BJ (cell line): ENCODE results near the gene FOXC2. TPM values are rescaled to one million over a fixed set of nuclear protein-coding genes. Genes with fewer than 3 reads are reported as not detected.

Experiments
- CTCF ChIA-PET: fragments of 350-600 bp; formaldehyde crosslinking; extraction: SDS; loops from one replicate; lab custom pipeline; 2021; ENCODE audit warnings: antibody characterized with exemption, inconsistent platforms; lab: Yijun Ruan, JAX
- POLR2A ChIA-PET: fragments of 300-600 bp; sonication (Branson Sonifier 250); formaldehyde crosslinking; extraction: SDS; loops from one replicate; lab custom pipeline; 2021; ENCODE audit warnings: antibody characterized with exemption; lab: Charles Lee
- DNase-seq: peaks from one replicate; pipeline ENCODE4 v3.0.0-alpha.2; 2011; ENCODE audit warnings: low read depth
- H3K27me3 ChIP-seq: 2 replicates; pipeline ENCODE4 v1.6.0; 2011; ENCODE audit warnings: low read length; ENCODE audit not compliant: control insufficient read depth, insufficient read depth
- H3K36me3 ChIP-seq: 2 replicates; pipeline ENCODE4 v1.5.1; 2011; ENCODE audit warnings: low read length; ENCODE audit not compliant: control insufficient read depth, insufficient read depth
- H3K4me3 ChIP-seq: 2 replicates; pipeline ENCODE4 v1.5.1; 2011; ENCODE audit warnings: low read depth, mild to moderate bottlenecking, control low read depth, low read length
- CTCF ChIP-seq: IDR thresholded peaks from 2 replicates; pipeline ENCODE4 v1.5.1; 2011; ENCODE audit warnings: low read depth, mild to moderate bottlenecking, control low read depth, inconsistent platforms, low read length, moderate library complexity; ENCODE audit not compliant: insufficient read depth
- polyA plus RNA-seq: library from polyadenylated mRNA; depleted of rRNA; stranded (reverse); fragments of >200 nt; gene quantifications from 2 replicates; pipeline ENCODE4 v1.2.3, GENCODE V29; 2011

Gene FOXC2
- polyA plus RNA-seq, 1 experiment = 0.63 TPM

DNA sequence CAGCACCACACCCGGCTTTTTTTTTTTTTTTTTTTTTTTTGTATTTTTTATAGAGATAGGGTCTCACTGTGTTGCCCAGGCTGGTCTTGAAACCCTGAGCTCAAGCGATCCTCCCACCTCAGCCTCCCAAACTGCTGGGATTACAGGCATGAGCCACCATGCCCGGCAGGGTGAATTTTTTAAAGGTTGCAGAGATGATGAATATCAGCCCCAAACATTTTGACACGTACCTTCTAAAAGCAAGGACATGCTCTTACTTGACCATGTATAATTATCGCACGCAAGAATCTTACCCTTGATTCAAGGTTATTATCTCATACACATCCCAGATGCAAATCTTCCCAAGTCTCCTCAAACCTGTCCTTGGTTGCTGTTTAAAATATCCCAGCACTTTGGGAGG, 4.3 kb upstream of the FOXC2 start:
- no peak overlapping the region for H3K4me3 ChIP-seq
- ChIA-PET POLR2A (no interaction called here), CTCF (interaction anchor here (0.6 to 4.6 kb wide), 9 partner anchors 120 to 735 kb away, joined by 3 to 117 read pairs (median 4); no protein-coding TSS in a partner anchor)
- DNase-seq = no peak
- no peak for TF ChIP-seq CTCF
- no peaks in the 10 kb centered on the region for H3K36me3 ChIP-seq
- peaks cover 4% of the 10 kb centered on the region for H3K27me3 ChIP-seq

- Histone ChIP-seq H3K36me3 (no peaks in the 10 kb centered on the region), H3K27me3 (peaks cover 4% of the 10 kb centered on the region), H3K4me3 (peak overlapping the region; percentile 26)
- peak; percentile 100 for TF ChIP-seq CTCF
- DNase-seq = no peak
- POLR2A ChIA-PET = no interaction called here
- CTCF ChIA-PET = interaction anchor here (0.6 to 4.6 kb wide), 43 partner anchors 9 to 827 kb away, joined by 3 to 117 read pairs (median 4); partner anchors contain the start of genes C16orf95 and MTHFSD
Observed at GRCh38 chr16:86563469-86564345, 2.9 kb upstream of the FOXC2 start.

DNA sequence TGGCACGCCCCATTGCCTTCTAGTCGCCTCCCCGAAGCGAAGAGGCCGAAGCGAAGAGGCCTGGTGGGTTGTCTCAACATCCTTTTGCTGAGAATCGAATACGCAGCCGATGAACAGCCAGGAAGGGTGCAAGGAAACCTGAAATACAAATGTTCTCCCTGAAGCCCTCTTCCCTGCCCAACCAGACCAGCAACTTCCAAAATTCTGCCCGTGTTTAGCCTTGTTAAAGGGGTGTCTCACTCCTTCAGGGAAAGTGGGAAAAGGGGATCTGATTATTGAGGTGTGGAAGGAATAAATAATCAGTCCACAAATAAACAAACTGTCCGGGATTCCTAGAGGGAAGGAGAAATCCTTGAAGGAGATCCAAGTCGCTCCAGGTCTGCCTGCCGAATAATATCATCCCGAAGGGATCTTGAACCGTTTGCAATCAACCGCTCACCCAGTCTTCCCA, 1.4 kb upstream of the FOXC2 start:
- TF ChIP-seq CTCF = no peak
- no peak for DNase-seq
- ChIA-PET CTCF (interaction anchor here (0.6 to 4.6 kb wide), 13 partner anchors 10 to 716 kb away, joined by 3 to 117 read pairs (median 6); no protein-coding TSS in a partner anchor), POLR2A (no interaction called here)
- Histone ChIP-seq H3K36me3 (no peaks in the 10 kb centered on the region), H3K27me3 (peaks cover 4% of the 10 kb centered on the region), H3K4me3 (no peak overlapping the region)

DNA sequence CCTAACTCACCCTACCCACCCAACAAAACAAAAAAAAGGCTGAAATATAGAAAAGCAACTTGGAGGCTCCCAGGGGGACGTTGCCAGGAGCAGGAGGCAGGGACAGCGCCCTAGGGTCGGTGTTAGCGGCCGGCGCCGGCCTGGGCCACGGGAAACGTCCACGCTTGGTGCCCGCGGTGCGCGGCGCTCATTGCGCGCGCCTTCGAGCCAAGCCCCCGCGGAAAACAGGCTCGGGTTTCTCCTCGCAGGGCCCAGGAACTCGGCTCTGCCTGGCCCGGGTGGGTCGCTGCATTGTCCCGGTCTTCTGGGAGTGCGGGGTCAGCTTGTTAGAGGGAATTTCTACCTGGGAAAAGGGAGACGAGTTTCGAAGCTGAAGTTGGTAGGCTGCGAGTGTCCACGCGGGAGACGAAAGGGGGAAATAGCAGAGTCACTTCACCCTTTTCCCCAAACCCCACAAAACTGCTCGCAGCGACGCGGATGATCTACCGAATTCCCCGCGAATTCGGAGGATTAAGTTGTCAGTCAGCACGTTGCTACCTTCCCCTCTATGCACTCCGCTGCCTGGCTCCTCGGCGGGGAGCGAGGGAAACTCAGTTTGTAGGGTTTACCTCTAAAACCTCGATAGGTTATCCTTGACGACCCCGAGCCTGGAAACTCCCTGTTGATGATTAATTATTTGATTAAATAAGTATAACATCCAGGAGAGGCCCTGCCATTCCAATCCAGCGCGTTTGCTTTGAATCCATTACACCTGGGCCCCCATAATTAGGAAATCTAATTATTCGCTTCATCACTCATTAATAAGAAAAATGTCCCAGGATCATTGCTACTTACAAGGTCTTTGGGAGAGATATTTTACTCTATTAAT, 751 bp upstream of the FOXC2 start:
- TF ChIP-seq CTCF = no peak
- no peaks in the 10 kb centered on the region for H3K36me3 ChIP-seq
- DNase-seq = no peak
- H3K27me3 ChIP-seq = peaks cover 4% of the 10 kb centered on the region
- H3K4me3 ChIP-seq = peak overlapping the region; percentile 9; the same call in 1 of the 2 replicates
- ChIA-PET CTCF (interaction anchor here (1.1 to 1.8 kb wide), 3 partner anchors 8 to 511 kb away, joined by 3 to 11 read pairs (median 3); no protein-coding TSS in a partner anchor), POLR2A (no interaction called here)
